BE2C (cell line): ENCODE data around the gene DLX5.

Experiments used
- DNase-seq: peaks from one replicate; pipeline ENCODE4 v3.0.0-alpha.2; 2020
- H3K27me3 ChIP-seq: fragments of 250-450 bp; sonication (Bioruptor Pico); 2 replicates; pipeline ENCODE4 v1.5.1; 2020; ENCODE audit warnings: mild to moderate bottlenecking
- H3K36me3 ChIP-seq: fragments of 250-450 bp; sonication (Bioruptor Pico); 2 replicates; pipeline ENCODE4 v1.5.1; 2020; ENCODE audit warnings: mild to moderate bottlenecking
- H3K4me1 ChIP-seq: fragments of 250-450 bp; sonication (Bioruptor Pico); 2 replicates; pipeline ENCODE4 v1.5.1; 2020
- H3K4me3 ChIP-seq: 2 replicates; pipeline ENCODE4 v1.5.1; 2011; ENCODE audit warnings: low read depth, low read length
- H3K9me3 ChIP-seq: fragments of 250-450 bp; sonication (Bioruptor Pico); 2 replicates; pipeline ENCODE4 v1.5.1; 2020
- CTCF ChIP-seq: IDR thresholded peaks from 2 replicates; pipeline ENCODE4 v1.5.1; 2012; ENCODE audit warnings: mild to moderate bottlenecking, low read depth, low read length

Gene DLX5

GRCh38 chr7:97002555-97003261 is 21.9 kb downstream of the DLX5 start:
- H3K9me3 ChIP-seq = no peaks in the 10 kb centered on the region
- no peak overlapping the region for H3K4me3 ChIP-seq
- DNase-seq = no peak
- no peaks in the 10 kb centered on the region for H3K27me3 ChIP-seq
- H3K4me1 ChIP-seq = no peaks in the 10 kb centered on the region
- no peak for TF ChIP-seq CTCF
- 0 out of 2 replicates have a peak, but pooled peaks cover under 1% of the 10 kb centered on the region for H3K36me3 ChIP-seq

GRCh38 chr7:97001656-97002554 is 22.7 kb downstream of the DLX5 start:
- Histone ChIP-seq H3K4me1 (no peaks in the 10 kb centered on the region), H3K36me3 (no peaks in the 10 kb centered on the region), H3K27me3 (no peaks in the 10 kb centered on the region), H3K4me3 (no peak overlapping the region), H3K9me3 (no peaks in the 10 kb centered on the region)
- no peak for DNase-seq
- TF ChIP-seq CTCF = no peak

- no peaks in the 10 kb centered on the region for H3K9me3 ChIP-seq
- TF ChIP-seq CTCF = no peak
- H3K4me1 ChIP-seq = no peaks in the 10 kb centered on the region
- H3K4me3 ChIP-seq = no peak overlapping the region
- no peak for DNase-seq
- H3K27me3 ChIP-seq = no peaks in the 10 kb centered on the region
- no peaks in the 10 kb centered on the region for H3K36me3 ChIP-seq
Measured at GRCh38 chr7:97001221-97001620, 23.4 kb downstream of the DLX5 start.

GRCh38 chr7:96998744-96999143 is 25.9 kb downstream of the DLX5 start:
- Histone ChIP-seq H3K4me3 (no peak overlapping the region), H3K27me3 (no peaks in the 10 kb centered on the region), H3K9me3 (no peaks in the 10 kb centered on the region), H3K4me1 (no peaks in the 10 kb centered on the region), H3K36me3 (no peaks in the 10 kb centered on the region)
- DNase-seq = no peak
- TF ChIP-seq CTCF = no peak

GRCh38 chr7:96998333-96998732 is 26.3 kb downstream of the DLX5 start:
- DNase-seq = no peak
- Histone ChIP-seq H3K4me3 (no peak overlapping the region), H3K4me1 (no peaks in the 10 kb centered on the region), H3K9me3 (no peaks in the 10 kb centered on the region), H3K36me3 (no peaks in the 10 kb centered on the region), H3K27me3 (no peaks in the 10 kb centered on the region)
- TF ChIP-seq CTCF = no peak
